Activated CD8-positive, alpha-beta T cell treated with anti-CD3 and anti-CD28 coated beads for 36 hours (primary cell): ENCODE results near the gene RAC2. TPM values are rescaled to one million over a fixed set of nuclear protein-coding genes. Genes with fewer than 3 reads are reported as not detected.

Experiments used
- ATAC-seq: fragments of 200-7000 bp; cut with Tn5 transposase; one replicate; pipeline ENCODE4 v1.10.0; 2021; ENCODE audit warnings: mild to moderate bottlenecking, moderate library complexity
- CTCF ChIA-PET: fragments of 350-600 bp; sonication (Branson Sonifier 250); formaldehyde crosslinking; loops from one replicate; lab custom pipeline; 2021; ENCODE audit warnings: antibody characterized with exemption; lab: Charles Lee
- POLR2A ChIA-PET: fragments of 350-600 bp; sonication (Branson Sonifier 250); formaldehyde crosslinking; loops from one replicate; lab custom pipeline; 2021; ENCODE audit warnings: antibody characterized with exemption; lab: Charles Lee
- DNase-seq: peaks from one replicate; pipeline ENCODE4 v3.0.0-alpha.2; 2020
- H3K27ac Mint-ChIP-seq: one replicate; pipeline ENCODE4 v1.8.0; 2021; ENCODE audit warnings: mild to moderate bottlenecking, mixed read lengths
- H3K27me3 Mint-ChIP-seq: one replicate; pipeline ENCODE4 v1.8.0; 2021; ENCODE audit warnings: mixed read lengths
- H3K36me3 Mint-ChIP-seq: one replicate; pipeline ENCODE4 v1.8.0; 2021; ENCODE audit warnings: low read depth, mixed read lengths
- H3K4me1 Mint-ChIP-seq: one replicate; pipeline ENCODE4 v1.8.0; 2021; ENCODE audit warnings: low read depth, mixed read lengths
- H3K4me3 Mint-ChIP-seq: one replicate; pipeline ENCODE4 v1.8.0; 2021; ENCODE audit warnings: mild to moderate bottlenecking, moderate library complexity, mixed read lengths
- H3K9me3 Mint-ChIP-seq: one replicate; pipeline ENCODE4 v1.8.0; 2021; ENCODE audit warnings: mixed read lengths
- intact Hi-C: fragments of 100-400 bp; cut with micrococcal nuclease; formaldehyde crosslinking; loops from one replicate; pipeline ENCODE4 v1.10.0; 2022
- total RNA-seq, 2 experiments: library from RNA; stranded (reverse); gene quantifications; one replicate each; pipeline ENCODE4 v1.2.3, GENCODE V29; 2021
- TF ChIP-seq, protein P1 (sequence below): fragments of 200-600 bp; IDR thresholded peaks from one replicate; pipeline ENCODE4 v1.8.0; 2022; ENCODE audit warnings: antibody characterized with exemption, mild to moderate bottlenecking

RAC2 gene
- total RNA-seq, 2 experiments from 2014 or later, result 699 to 717 TPM

DNA sequence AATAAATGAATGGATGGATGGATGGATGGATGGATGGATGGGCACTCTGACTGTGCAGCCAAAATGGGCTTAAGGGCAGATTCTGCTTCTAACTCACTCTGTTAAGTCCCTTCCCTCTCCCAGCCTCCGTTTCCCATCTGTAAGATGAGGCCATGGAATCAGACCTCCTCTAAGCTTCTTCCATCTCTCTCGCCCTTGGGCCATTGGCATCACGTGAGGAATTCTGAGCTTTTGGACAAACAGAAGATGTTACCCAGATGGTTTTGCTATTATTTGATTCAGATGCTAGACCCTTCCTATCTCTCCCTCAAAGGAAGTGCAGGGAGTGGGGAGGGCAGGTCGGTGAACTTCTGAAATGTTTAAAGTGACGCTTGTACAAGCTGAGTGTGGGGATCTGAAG, 34.2 kb upstream of the RAC2 start:
- TF ChIP-seq, protein P1, sequence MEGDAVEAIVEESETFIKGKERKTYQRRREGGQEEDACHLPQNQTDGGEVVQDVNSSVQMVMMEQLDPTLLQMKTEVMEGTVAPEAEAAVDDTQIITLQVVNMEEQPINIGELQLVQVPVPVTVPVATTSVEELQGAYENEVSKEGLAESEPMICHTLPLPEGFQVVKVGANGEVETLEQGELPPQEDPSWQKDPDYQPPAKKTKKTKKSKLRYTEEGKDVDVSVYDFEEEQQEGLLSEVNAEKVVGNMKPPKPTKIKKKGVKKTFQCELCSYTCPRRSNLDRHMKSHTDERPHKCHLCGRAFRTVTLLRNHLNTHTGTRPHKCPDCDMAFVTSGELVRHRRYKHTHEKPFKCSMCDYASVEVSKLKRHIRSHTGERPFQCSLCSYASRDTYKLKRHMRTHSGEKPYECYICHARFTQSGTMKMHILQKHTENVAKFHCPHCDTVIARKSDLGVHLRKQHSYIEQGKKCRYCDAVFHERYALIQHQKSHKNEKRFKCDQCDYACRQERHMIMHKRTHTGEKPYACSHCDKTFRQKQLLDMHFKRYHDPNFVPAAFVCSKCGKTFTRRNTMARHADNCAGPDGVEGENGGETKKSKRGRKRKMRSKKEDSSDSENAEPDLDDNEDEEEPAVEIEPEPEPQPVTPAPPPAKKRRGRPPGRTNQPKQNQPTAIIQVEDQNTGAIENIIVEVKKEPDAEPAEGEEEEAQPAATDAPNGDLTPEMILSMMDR, result no peak
- no peak overlapping the region for H3K27ac Mint-ChIP-seq
- ATAC-seq (no peak), DNase-seq (no peak)
- H3K9me3 Mint-ChIP-seq, result no peaks in the 10 kb centered on the region
- intact Hi-C loops, result no loop called here
- H3K36me3 Mint-ChIP-seq, result no peaks in the 10 kb centered on the region
- no peaks in the 10 kb centered on the region for H3K27me3 Mint-ChIP-seq
- H3K4me1 Mint-ChIP-seq, result peaks cover 59% of the 10 kb centered on the region
- no peak overlapping the region for H3K4me3 Mint-ChIP-seq
- ChIA-PET POLR2A (interaction anchor here (0.6 to 1.8 kb wide), 5 partner anchors 9 to 232 kb away, joined by 3 to 6 read pairs (median 4); partner anchors contain the start of gene RAC2), CTCF (interaction anchor here (1.1 to 3.6 kb wide), 4 partner anchors 11 to 24 kb away, joined by 3 to 24 read pairs (median 7); no protein-coding TSS in a partner anchor)

DNA sequence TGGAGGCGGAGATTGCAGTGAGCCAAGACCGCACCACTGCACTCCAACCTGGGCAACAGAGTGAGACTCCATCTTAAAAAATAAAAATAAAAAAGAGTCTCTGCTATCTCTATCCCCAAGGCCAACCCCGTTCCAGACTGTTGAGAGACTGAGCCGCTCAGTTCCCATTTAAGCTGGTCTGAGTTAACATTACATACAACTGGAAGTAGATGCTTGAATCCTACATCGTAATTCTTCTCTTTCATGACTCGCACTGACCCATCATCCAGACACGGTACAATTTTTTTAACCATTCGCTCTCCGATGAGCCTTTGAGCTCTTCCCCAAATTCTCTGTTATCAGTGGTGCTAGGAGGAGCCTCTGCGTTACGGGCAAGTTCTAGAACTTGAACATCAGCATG, 33.3 kb upstream of the RAC2 start:
- Mint-ChIP-seq H3K27me3 (no peaks in the 10 kb centered on the region), H3K4me3 (no peak overlapping the region), H3K4me1 (peaks cover 57% of the 10 kb centered on the region), H3K36me3 (no peaks in the 10 kb centered on the region), H3K27ac (no peak overlapping the region), H3K9me3 (no peaks in the 10 kb centered on the region)
- ChIA-PET POLR2A (interaction anchor here (0.7 to 1.8 kb wide), 3 partner anchors 26 to 67 kb away, joined by 3 to 6 read pairs (median 6); partner anchors contain the start of gene RAC2), CTCF (interaction anchor here (1.0 to 2.1 kb wide), 5 partner anchors 9 to 22 kb away, joined by 3 to 11 read pairs (median 5); no protein-coding TSS in a partner anchor)
- TF ChIP-seq, protein P1, result no peak
- ATAC-seq (no peak), DNase-seq (no peak)
- intact Hi-C loops, result no loop called here

DNA sequence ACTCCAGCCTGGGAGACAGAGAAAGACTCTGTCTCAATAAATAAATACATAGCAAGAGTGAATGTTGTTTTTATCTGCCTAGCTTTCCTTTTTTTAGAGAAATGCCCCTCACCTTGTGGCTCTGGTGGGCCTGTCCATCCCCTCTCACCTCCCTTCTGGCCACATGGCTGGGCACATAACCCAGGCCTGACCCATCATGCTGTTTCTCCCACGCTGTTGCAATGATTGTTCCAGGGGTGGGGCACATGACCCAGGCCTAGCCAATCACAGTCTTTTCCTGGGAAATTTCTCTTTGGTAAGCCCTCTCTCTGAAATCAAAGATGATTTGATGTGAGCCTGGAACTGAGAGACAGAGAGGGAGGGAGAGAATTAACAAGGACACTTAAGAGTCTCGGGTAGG, 32.7 kb upstream of the RAC2 start:
- Mint-ChIP-seq H3K4me1 (peaks cover 51% of the 10 kb centered on the region), H3K27ac (peak overlapping the region; percentile 17), H3K4me3 (no peak overlapping the region), H3K36me3 (no peaks in the 10 kb centered on the region), H3K27me3 (no peaks in the 10 kb centered on the region), H3K9me3 (no peaks in the 10 kb centered on the region)
- DNase-seq, result no peak
- TF ChIP-seq, protein P1, result no peak
- CTCF ChIA-PET, result interaction anchor here (1.5 to 8.4 kb wide), 5 partner anchors 9 to 28 kb away, joined by 3 to 73 read pairs (median 11); no protein-coding TSS in a partner anchor
- POLR2A ChIA-PET, result interaction anchor here (0.9 to 1.3 kb wide), 2 partner anchors 23 to 164 kb away, joined by 3 read pairs; no protein-coding TSS in a partner anchor
- intact Hi-C loops, result no loop called here
- ATAC-seq, result no peak

DNA sequence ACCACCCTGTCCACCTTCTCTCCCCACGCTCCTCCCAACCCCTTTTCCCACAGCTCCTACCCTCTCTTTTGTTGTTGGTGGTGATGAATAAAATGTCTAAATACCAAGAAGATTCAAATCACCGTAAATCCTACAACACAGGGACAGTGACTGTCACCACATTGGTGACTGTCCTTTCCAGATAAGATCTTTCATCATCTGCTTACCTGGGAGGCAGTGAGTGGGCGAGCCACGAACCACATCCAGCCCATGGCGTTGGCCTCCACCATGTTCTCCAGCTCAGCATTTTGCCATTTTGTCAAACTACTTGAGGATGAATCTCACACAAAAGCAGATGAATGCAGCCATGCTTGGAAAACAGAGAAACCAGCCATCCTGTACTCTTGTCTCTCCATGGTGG, 31.6 kb upstream of the RAC2 start:
- ATAC-seq, result peak; percentile 74
- intact Hi-C loops, result no loop called here
- POLR2A ChIA-PET, result interaction anchor here (0.6 to 1.5 kb wide), 7 partner anchors 8 to 119 kb away, joined by 3 to 7 read pairs (median 4); no protein-coding TSS in a partner anchor
- CTCF ChIA-PET, result interaction anchor here (0.6 to 8.4 kb wide), 4 partner anchors 15 to 41 kb away, joined by 3 to 73 read pairs (median 3); no protein-coding TSS in a partner anchor
- Mint-ChIP-seq H3K4me3 (no peak overlapping the region), H3K9me3 (no peaks in the 10 kb centered on the region), H3K4me1 (peaks cover 47% of the 10 kb centered on the region), H3K27ac (peak overlapping the region; percentile 81), H3K36me3 (no peaks in the 10 kb centered on the region), H3K27me3 (no peaks in the 10 kb centered on the region)
- TF ChIP-seq, protein P1, result no peak
- DNase-seq, result peak; percentile 85

DNA sequence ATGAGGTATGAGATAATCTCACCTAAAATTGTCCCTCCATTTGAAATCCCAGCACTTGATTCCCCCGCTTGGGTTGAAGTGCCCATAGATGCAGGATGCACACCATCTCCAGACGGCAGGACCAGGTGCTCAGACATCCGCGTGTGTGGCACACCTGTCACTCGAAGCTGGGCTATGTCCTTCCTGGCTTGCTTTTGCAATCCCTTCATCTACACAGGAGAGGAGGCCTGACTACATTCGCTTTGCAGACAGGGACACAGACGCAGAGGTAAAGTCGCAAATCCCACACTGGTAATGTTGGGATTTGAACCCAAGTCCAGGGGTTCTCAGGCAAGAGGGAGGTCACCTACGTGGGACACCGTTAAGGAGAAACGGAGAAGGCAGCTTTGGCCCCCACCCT, 31.1 kb upstream of the RAC2 start:
- H3K9me3 Mint-ChIP-seq, result no peaks in the 10 kb centered on the region

More for the DNA sequence above, 31.1 kb upstream of the RAC2 start:
- peaks cover 48% of the 10 kb centered on the region for H3K4me1 Mint-ChIP-seq
- H3K27ac Mint-ChIP-seq, result peak overlapping the region; percentile 11
- intact Hi-C loops, result no loop called here
- ATAC-seq (no peak), DNase-seq (no peak)
- TF ChIP-seq, protein P1, result no peak
- ChIA-PET POLR2A (interaction anchor here (0.6 to 1.5 kb wide), 4 partner anchors 8 to 119 kb away, joined by 3 to 7 read pairs (median 4); no protein-coding TSS in a partner anchor), CTCF (interaction anchor here (0.6 to 8.4 kb wide), 3 partner anchors 14 to 41 kb away, joined by 3 to 73 read pairs (median 3); no protein-coding TSS in a partner anchor)
- H3K27me3 Mint-ChIP-seq, result no peaks in the 10 kb centered on the region
- H3K36me3 Mint-ChIP-seq, result no peaks in the 10 kb centered on the region
- no peak overlapping the region for H3K4me3 Mint-ChIP-seq
